Stimulated activated CD8-positive, alpha-beta memory T cell treated with anti-CD3 and anti-CD28 coated beads, Interleukin-12 subunit alpha, Interleukin-12 subunit beta, amount 100 ng/mL, for 4 hours (primary cell): ENCODE data around the gene FBXL17.

Source experiments
- DNase-seq: peaks from one replicate; pipeline ENCODE4 v3.0.0-alpha.2; 2020; ENCODE audit warnings: low read depth

Gene FBXL17

DNA sequence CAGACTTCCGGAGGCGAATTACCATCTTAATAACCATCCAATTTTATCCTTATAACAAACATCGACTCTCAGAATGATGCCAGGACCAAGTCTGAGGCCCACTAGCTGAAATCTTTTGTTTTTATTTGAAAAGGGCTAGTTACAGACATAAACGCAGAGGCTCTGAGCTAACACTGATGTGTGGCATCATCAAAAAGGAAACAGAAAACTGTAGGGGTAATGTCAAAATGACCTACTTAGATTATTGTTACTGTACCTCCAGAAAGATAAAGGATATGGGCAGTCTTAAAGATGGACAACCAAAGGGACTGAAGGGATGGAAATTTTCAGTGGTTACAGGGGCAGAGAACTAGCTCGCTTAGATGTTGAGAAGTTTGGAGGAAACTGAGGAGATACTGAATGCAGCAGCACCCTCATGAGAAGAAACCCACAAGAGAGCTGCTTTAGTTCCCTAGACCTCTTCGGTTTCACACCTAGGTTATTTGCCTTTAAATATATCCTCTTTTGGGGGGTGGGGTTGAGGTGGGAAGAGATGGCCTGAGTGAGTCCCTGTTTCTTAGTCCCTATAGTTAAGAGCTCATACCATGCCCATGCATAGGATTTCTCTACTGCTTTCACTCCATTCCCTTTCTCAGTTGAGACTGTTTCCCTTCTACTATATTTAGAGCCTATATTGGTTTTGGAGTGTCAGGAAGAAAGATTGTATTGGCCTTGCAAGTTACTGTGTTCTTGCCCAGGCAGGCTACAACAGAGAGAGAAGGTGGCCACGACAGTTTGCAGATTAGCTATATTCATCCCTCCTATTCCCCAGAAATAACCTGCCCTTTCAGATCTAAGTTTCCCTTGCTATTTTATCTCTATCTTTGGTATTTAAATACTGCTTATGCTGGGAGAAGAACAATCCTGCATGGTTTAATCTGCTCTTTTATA lies 390.8 kb downstream of the FBXL17 start:
- DNase-seq = no peak

DNA sequence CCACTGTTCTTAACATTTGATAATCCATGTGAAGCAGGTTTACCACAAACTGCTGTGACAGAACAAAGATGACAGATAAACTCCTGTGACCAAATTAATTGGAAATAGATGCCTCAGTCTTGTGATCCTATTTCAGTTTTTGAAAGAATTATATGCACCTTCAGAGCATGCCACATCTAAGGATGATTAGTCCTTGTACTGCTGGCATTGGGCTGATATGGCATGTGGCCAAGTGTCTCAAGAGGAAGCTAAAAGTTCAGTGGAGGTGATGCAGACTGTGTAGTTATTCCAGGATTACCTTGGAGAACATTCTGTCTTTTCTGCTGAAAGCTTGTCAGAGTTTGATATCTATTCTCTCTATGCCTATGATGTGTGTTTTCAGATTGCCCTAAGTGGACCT lies 396.8 kb downstream of the FBXL17 start:
- no peak for DNase-seq

GRCh38 chr5:107982703-107983425 lies 399.0 kb downstream of the FBXL17 start:
- DNase-seq = no peak

- DNase-seq = no peak
These were observed 400.8 kb downstream of the FBXL17 start for GRCh38 chr5:107980923-107981692.

DNA sequence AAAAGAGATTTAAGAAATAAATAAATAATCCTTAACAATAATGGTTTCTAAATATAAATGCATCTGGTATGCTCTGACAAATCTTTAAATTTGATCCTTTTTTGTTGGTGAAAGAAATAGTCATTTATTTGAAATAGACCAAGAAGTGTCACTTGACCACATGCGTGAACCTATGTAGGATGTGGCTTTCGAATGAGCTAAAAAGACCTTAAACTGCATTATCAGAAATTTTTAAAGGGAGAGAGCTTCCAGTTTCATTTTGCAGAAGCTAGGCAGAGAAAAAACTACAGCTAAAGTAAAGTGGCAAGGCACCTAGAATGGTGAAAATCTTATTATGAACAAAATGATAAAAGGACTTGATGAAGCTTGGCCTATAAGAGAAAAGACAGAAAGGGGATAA lies 402.0 kb downstream of the FBXL17 start:
- no peak for DNase-seq

DNA sequence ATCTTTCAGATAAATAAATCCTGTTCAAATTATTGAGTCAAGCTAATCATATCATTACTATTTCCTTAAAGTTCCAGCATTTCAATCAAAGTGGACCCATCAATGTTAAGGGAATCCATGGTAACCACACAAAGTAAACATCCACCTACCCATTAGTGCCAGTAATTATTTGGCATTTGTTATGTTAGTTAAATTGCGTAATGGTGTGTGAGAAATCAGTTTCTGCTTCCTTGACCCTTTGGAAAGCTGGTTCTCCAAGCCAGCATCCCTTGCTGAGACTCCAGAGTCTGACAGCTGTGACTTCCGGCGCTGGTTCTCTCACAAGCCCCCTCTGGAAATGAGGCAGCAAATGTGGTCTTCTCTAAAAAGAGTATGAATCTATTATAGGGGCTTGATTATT lies 402.6 kb downstream of the FBXL17 start:
- DNase-seq = no peak

GRCh38 chr5:107977550-107978071 lies 404.3 kb downstream of the FBXL17 start:
- no peak for DNase-seq

DNA sequence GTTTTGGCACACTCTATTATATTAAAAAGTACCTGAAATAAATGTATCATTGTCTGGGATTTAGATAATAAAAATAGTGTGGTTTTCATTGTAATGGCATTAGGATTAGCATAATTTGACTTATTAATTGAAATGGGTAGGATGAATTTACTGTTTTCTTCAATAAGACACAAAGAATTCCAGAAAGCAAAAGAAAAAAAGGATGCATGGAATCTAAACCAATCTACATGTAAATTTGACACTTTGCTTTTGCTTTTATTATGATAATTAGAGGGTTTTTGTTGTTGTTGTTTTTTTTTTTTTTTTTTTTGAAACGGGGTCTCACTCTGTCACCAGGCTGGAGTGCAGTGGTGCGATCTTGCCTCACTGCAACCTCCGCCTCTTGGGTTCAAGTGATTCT lies 406.3 kb downstream of the FBXL17 start:
- no peak for DNase-seq

- no peak for DNase-seq
These were observed 410.1 kb downstream of the FBXL17 start for GRCh38 chr5:107971846-107972245.

GRCh38 chr5:107969847-107970246 lies 412.1 kb downstream of the FBXL17 start:
- DNase-seq = no peak

- DNase-seq = no peak
These were observed 412.9 kb downstream of the FBXL17 start for GRCh38 chr5:107968998-107969397.

DNA sequence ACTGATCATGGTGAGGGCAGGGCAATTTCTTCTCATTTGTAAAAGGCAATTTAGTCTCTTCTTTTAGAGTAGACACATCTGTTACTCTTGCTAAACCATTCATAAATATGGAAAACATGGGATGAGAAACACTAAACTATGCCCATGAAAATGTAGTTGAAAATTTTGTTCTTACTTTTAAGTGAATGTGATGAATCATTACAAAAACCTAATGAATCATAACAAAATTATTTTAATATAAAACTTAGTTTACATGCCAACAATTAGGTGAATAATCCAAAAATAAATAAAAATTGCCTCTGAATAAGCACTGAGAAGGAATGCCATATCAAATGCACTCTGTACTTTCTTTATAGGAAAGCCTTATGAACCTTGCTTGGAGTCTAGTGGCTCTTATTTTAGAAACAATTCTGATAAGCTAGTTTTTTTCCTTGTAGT lies 413.5 kb downstream of the FBXL17 start:
- DNase-seq = no peak

DNA sequence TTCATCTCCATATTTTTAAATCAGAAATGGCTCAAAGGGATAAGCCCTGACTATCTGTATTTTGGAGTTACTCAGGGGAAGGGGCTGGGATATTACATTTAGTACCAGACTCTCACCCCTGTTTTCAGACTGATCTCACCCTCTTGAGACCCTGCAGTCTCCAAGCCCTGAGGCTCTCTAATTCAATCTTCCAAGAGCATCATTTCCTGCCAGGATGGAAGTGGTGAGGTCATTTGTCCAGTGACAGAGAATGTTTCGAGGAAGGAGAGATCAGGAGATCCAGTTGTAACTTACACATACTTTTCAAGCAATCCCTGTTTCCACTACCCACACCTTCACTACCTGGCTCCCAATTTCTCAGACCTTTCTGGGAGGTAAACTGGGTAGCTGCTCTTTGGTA lies 415.7 kb downstream of the FBXL17 start:
- DNase-seq = no peak

GRCh38 chr5:107964722-107965121 lies 417.2 kb downstream of the FBXL17 start:
- no peak for DNase-seq

- DNase-seq = no peak
These were observed 422.2 kb downstream of the FBXL17 start for GRCh38 chr5:107959573-107960279.

DNA sequence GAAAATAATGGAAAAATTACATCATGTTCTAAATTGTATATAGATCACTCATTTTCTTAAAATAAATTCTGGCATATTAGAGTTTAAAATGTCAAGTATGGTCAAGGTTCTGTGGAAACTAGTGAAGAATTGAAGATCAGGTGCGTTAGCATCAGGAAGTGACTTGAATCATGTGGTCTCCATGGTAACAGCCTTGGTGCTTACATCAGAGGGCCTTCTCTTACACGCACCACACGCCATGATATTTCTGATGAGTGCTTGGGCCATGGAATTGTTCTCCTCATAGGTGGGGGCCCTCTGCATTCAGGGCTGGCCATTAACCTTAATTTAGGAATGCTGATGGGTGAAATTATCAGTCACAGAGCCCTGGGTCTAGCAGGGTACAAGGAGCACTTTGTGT lies 423.0 kb downstream of the FBXL17 start:
- DNase-seq = no peak

- no peak for DNase-seq
These were observed 423.5 kb downstream of the FBXL17 start for GRCh38 chr5:107958432-107958831.

GRCh38 chr5:107957051-107957450 lies 424.8 kb downstream of the FBXL17 start:
- DNase-seq = no peak

DNA sequence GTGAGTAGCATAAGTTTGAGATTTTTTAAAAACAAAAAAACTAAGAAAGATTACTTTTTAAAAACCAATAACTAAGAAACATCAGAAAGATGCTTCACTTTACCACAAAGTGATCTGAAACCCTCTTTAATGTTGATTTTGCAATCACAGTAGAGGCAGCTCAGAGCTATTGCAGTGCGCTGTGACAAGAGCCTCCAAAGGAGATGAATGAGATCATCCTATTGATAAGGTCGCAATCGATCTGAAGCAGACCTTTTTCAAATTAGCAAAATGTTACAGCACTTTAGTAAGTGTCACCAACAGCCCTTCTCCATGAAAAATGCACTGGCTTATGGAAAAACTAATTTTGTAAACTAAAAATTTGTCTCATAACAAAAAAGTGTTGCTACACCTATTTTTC lies 426.6 kb downstream of the FBXL17 start:
- DNase-seq = no peak

- DNase-seq = no peak
These were observed 427.6 kb downstream of the FBXL17 start for GRCh38 chr5:107954254-107954653.

- DNase-seq = no peak
These were observed 429.4 kb downstream of the FBXL17 start for GRCh38 chr5:107952450-107952849.

DNA sequence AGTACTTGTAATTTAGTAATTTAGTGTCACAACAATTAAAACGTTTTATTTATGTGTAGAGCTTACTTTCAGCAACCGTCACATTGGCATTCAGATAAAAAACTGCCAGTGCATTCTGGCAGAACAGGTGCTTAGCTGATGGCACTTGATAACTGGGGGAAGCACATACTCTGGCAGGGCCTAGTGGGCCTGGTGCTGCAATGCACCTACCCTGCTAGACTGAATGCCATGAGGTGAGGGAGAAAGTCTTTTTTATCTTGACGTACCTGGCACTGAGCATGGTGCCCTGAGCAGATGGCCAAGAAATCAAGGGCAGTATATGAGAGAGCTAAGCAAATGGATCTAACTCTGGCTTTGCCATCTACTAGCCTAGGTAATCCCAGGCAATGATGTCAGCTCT lies 430.6 kb downstream of the FBXL17 start:
- DNase-seq = no peak
